ENCODE measurements around the gene KCNG2.

KCNG2 gene

GRCh38 chr18:79883461-79884293, 85.9 kb downstream of the KCNG2 start:
- TF ChIP-seq CTCF (IDR thresholded peaks at IDR 0.05; ENCODE audit: low read length, missing control alignments): no peak
- DNase-seq (ENCODE audit: low read depth): no peak
- no peak overlapping the region for H3K4me3 ChIP-seq (replicated peaks; ENCODE audit: low read depth, low read length)

- no peak for DNase-seq (ENCODE audit: low read depth)
- TF ChIP-seq CTCF (IDR thresholded peaks at IDR 0.05; ENCODE audit: low read length, missing control alignments): no peak
- no peak overlapping the region for H3K4me3 ChIP-seq (replicated peaks; ENCODE audit: low read depth, low read length)
Measured at GRCh38 chr18:79884294-79884962, 86.7 kb downstream of the KCNG2 start.

GRCh38 chr18:79884963-79885728, 87.4 kb downstream of the KCNG2 start:
- DNase-seq (ENCODE audit: low read depth): no peak
- no peak overlapping the region for H3K4me3 ChIP-seq (replicated peaks; ENCODE audit: low read depth, low read length)
- no peak for TF ChIP-seq CTCF (IDR thresholded peaks at IDR 0.05; ENCODE audit: low read length, missing control alignments)

DNA sequence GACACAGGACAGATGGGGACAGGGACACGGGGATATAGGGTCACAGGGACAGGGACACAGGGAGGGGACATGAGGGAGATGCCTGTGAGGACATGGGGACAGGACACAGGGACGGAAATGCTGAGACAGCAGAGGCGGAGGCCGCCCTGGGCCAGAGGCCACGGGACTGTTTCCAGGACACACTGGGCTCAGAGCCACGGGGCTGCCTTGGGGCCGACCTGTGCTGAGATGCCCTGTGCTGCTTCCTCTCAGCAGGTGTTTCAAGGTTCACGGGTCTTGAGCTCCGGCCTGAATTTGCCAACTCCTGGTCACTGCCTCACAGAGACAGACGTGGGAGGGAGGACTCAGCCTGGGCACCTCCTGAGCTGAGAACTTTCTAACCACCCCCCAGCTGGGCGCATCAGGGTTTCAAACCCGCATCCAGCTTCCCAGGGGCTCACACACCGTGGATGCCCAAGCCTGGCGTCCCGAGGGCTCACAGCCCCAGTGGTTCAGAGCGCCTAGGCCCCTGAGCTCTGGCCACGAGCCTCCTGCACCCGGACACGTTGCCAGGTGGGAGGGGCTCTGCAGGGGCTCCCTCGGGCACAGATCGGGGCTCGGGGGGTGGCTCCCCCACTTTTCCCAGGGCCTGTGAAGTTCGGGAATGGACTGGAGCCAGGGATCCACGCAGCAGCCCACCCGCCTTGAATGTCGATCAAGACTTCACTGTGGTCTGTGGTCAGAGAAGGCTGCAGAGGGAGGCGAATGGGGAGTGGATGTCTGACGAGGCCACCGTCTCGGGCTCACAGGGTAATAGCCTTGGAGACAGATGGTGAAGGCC, 89.7 kb downstream of the KCNG2 start:
- DNase-seq (ENCODE audit: low read depth): no peak
- no peak overlapping the region for H3K4me3 ChIP-seq (replicated peaks; ENCODE audit: low read depth, low read length)
- no peak for TF ChIP-seq CTCF (IDR thresholded peaks at IDR 0.05; ENCODE audit: low read length, missing control alignments)

- TF ChIP-seq CTCF (IDR thresholded peaks at IDR 0.05; ENCODE audit: low read length, missing control alignments): no peak
- no peak for DNase-seq (ENCODE audit: low read depth)
- H3K4me3 ChIP-seq (replicated peaks; ENCODE audit: low read depth, low read length): no peak overlapping the region
Measured at GRCh38 chr18:79888016-79888415, 90.3 kb downstream of the KCNG2 start.

DNA sequence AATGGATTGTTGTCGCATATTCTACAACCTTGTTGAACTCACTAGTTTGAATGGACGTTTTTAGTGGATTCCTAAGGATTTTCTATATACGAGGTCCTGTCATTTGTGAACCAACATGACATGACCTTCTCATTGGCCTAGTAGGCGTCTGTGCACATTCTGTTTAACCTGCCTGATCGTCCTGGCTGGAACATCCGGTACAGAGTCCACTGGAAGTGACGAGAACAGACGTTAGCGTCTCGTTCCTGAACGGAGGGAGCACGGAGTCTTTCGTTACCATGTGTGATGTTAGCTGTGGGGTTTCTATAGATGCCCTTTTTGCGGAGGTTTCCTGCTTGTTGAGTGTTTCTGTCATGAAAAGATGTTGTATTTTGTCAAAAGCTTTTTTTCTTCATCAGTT, 91.8 kb downstream of the KCNG2 start:
- TF ChIP-seq CTCF (IDR thresholded peaks at IDR 0.05; ENCODE audit: low read length, missing control alignments): no peak
- no peak for DNase-seq (ENCODE audit: low read depth)
- H3K4me3 ChIP-seq (replicated peaks; ENCODE audit: low read depth, low read length): no peak overlapping the region
